NK-92 (cell line): Measurements from ENCODE around the gene KIAA0319L.

ENCODE experiments used
- DNase-seq: peaks from one replicate; lab custom pipeline; 2025; ENCODE audit not compliant: unreplicated experiment; lab: John Stamatoyannopoulos, UW

Gene KIAA0319L

DNA sequence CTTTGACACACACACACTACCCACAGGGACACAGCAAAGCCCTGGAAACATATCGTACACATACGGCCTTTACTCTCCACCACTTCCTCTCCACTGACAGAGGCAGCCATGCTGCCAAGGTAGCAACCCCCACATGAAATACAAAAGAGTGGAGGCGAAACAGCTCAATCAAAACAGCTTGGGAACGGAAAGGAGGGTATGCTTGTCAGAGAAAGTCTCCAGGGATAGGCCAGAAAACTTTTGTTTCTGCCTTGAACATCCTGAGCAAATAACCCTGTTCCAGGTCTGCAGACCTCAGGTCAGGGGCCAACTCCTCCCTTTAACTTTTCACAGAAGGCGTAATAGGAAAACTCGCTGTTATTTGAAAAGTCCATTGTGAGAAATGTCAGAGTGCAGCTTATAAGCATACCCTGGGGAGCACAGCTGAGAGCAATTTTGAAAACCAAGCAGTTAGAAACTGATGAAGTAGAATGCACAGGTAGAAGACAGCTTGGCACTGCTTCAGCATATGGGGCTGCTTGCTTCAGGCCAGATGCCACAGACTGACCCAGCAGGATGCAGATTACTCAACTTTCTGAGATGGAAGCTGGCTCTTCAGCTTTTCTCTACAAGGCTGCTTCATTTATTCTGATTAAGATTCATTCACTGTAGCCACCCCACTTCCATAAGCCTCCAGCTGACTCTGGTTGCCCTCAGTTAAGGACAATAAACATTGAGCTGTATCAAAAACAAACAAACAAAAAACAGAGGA lies 18.0 kb downstream of the KIAA0319L start:
- no peak for DNase-seq

DNA sequence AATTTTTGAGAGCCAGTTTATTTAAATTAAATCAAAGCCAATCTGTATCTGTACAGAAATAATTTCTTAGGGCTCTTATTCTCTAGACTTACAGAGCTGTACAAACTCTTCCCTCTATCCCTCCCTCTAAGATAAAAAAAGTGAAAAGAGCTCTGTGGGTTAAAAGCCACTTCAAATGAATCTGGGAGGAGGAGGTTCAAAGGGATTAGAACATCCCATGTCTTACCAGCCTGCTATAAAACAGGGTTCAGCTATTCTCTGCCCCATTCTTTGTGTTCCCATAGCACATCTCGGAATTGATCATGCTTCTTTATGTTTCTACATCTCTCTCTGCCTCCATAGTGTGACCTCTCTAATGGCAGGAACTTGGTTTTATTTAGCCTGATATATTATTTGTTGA lies 19.4 kb downstream of the KIAA0319L start:
- DNase-seq: no peak

DNA sequence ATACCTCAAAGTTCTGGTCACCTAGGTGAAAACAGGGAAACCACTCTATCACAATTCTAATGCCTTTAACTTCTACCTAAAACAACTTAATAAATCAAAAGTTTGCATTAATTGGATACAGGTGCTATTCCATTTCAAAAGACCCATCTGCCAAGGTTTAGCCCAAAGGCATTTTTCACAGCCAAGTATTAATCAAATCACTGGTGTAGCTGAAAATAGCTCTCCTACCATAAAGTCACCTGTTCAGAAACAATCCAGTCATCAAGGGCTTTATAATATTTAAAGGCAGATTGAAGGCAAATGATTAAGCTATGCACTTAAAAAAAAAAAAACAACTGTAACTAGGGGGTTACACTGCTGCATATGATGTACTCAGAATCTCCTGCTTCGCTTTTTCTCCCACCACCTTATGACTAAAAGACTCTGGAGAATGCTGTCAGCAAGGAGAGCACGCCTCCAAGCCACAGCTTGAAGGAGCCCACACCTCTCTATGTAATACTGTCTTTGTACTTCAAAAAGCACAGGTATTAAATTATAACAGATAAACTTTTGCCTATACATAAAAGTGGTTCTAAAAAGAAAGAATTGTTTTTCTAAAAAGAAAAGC lies 20.5 kb downstream of the KIAA0319L start:
- DNase-seq: no peak

DNA sequence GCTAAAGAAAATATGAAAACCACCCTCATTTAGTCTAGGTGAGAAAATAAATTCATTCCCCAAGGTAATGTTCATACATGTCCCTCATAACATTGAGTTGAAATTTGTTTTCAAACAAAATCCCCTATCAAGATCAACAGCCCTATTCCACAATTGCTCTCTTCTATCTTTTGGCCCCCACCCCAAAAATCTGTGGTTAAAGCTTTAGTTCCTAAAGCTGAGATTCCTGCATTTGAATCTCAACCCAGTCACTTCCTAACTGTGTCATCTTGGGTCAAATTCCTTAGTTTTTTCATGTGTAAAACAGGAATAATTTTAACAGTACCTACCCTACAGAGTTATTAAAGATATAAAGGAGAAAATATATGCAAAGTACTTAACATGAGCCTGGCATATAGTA lies 22.0 kb downstream of the KIAA0319L start:
- no peak for DNase-seq

DNA sequence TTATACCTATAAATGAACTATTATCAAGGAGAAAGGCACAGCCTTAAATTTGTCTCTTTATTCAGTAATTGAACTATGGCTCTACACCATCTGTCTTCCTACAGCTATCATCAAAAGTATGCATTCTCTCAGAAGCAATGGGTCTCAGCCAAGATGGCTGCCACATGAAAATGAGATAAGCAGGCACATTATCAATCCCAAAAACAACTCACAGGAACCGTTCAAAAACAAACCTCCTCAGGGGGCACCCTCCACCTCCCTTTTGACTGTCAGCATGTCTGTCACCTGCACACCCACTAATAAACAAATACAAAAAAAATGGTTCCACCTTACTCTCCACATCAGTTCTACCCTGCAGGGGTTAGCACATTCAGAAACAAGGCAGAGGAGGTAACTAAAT lies 23.6 kb downstream of the KIAA0319L start:
- no peak for DNase-seq

DNA sequence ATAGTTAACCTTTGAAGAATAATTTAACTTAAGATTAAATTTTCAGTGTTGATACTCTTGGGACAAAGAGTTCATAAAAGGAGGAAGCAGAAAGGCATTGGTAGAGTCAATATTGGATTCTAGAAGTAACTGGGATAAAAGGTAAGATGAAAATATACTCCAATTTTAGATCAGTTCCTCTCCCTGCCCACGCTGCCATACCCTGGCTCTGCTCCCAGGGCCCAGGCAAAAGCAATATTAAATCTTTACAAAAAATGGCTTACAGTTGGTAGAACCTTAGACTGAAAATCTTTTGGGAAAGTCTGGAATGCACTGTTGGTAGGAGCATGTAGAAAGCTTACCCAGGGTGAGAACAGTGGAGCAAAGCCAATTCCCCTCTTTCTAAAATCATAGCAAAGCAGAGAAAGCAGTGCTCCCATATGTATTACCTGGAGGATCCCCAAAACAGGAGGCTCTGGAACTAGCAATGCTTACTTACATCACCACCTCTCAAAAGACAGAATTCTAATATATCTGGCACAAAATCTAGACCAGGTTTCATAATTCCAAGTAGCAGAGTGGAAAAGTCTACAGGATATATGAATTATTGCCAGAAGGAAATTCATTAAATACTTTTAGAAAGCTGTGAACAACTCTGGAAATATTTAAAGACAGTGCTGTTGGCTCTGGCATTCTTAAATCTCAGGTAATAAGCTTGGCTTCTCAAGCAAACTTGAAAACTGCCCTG lies 24.5 kb downstream of the KIAA0319L start:
- DNase-seq: no peak

DNA sequence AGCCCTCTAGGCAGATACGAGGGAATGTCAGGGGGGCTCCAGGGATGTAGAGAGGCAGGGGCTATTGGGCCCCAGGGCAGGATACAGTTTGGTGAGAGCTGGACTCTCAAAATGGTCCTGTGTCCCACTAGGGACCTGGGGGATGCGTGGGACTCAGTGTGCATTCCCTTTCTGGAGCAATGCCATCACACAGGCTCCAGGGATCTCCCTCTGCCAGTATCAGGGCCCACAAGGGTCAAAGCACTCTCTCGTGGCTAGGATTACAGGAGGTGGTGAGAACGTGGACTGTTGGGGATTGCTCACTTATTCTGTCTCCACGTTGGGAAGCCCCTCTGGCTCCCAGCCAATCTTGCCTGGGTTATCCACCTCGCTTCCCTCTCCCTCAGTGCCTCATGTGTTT lies 25.8 kb downstream of the KIAA0319L start:
- DNase-seq: no peak

DNA sequence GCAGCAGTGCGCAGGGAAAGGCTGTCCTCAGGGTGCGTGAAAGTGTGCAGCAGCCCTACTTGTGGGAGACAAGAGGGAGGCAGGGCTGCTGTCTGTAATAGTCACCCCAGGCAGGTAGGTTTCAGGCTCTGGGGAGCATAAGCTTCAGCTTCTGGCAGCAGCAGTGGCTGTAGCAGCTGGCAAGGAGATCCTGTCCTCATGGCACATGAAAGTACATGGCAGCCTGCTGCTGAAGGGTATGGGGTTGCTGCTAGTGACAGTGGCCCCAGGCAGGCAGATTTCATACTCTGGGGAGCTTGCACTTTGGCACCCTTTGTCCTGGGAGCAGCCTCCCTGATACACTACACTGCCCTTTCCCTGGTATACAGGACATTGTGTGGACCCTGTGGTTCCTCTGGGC lies 26.3 kb downstream of the KIAA0319L start:
- no peak for DNase-seq

DNA sequence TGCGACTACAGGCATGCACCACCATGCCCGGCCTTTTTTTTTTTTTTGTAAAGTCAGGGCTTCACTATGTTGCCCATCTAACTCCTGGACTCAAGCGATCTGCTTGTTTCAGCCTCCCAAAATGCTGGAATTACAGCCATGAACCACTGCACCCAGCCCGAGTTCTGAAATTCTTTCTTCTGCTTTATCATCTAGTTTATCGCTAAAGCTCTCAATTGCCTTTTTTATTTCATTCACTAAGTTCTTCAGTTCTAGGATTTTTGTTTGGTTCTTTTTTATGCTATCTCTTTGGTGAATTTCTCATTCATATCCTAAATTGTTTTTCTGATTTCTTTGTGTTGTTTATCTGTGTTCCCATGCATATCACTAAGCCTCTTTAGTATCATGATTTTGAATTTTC lies 27.0 kb downstream of the KIAA0319L start:
- DNase-seq: no peak

DNA sequence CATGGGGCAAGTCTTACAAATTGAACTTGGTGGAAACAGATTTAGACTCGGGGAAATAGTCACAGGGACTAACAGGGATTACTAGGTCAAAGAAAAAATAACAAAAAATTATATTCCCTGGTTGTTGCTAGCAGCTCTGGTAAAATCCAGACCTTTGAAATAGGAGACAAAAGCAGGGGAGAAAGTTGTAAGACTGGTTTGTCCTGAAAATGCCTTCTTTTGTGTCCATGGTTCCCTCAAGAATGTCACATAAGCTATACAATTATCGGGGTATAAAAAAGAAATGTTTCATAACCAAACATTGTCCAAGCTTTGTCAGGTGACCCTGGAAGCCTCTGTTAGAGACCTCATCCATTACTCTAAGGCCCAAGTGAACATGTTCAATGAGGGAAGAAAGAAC lies 33.1 kb downstream of the KIAA0319L start:
- DNase-seq: no peak

DNA sequence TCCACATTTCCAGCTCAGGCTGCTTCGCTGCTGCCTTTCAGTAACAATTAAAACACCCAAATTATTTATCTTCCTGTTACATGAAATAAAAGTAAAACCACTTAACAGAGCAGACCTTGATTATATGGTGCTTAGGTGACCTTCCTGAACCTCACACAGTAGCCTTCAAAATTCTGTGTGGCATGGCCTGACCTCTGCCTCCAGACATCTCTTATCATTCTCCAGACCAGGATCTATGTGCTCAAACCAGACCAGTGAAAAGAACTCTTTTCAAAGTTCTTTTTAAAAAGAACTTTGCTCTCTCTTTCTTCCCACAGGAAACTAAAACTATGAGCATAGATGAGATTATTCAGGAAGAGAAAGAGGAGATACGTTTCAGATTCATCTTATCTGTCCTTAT lies 37.8 kb downstream of the KIAA0319L start:
- DNase-seq: no peak

DNA sequence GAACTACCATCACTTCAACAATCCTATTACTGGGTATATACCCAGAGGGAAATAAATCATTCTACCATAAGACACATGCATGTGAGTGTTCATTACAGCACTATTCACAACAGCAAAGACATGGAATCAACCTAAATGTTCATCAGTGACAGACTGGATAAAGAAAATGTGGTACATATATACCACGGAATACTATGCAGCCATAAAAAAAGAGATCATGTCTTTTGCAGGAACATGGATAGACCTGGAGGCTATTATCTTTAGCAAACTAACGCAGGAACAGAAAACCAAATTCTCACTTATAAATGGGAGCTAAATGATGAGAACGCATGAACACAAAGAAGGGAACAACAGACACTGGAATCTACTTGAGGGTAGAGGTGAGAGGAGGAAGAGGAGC lies 39.0 kb downstream of the KIAA0319L start:
- DNase-seq: no peak

DNA sequence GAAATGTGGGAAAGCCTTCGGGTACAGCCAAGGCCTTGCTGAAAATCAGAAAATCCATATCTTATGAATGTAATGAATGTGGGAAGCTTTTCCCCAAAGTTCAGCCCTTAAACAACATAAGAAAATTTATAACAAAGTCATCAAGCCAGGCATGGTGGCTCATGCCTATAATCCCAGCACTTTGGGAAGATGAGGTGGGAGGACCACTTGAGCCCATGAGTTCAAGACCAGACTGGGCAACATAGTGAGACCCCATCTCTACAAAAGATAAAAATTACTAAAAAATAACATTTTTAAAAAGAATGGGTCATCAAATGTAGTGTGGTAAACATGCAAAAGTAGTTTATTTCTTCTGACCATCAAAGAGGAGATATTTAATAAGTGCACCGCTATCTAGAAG lies 45.9 kb downstream of the KIAA0319L start:
- no peak for DNase-seq

DNA sequence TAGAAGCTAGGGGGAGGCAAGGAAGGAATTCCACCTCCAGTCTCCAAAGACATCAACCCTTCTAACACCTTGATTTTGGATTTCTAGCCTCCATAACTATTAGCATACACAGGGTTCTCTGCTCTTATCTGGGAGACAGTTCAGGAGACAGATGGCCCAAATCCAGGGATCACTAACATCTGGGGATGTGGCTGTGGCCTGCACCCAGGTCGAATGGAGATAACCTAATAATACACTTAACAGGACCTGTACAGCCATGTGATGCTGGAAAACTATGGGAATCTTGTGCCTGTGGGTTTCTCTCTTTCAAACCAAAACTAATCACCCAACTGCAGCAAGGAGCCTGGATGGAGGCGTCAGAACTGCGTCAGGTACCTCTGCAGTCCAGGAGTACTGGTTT lies 47.6 kb downstream of the KIAA0319L start:
- DNase-seq: no peak

DNA sequence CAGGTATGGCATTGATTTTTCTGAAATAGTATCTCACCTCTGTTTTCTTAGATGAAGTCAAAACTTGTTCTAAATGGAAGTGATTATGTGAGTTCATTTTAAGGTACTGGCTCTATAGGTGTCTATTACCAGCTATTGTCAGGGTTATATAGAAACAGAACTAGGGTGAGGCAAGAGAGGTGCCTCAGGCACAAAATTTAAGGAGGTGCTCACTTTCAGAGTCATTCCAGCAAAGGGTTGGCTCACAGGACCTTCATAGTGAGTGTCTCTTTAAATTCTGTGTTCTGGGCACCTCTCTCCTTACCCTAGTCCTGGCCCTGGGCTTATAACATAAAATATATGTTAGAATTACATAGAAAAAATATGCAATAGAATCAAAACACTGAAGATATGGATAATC lies 49.3 kb downstream of the KIAA0319L start:
- no peak for DNase-seq

DNA sequence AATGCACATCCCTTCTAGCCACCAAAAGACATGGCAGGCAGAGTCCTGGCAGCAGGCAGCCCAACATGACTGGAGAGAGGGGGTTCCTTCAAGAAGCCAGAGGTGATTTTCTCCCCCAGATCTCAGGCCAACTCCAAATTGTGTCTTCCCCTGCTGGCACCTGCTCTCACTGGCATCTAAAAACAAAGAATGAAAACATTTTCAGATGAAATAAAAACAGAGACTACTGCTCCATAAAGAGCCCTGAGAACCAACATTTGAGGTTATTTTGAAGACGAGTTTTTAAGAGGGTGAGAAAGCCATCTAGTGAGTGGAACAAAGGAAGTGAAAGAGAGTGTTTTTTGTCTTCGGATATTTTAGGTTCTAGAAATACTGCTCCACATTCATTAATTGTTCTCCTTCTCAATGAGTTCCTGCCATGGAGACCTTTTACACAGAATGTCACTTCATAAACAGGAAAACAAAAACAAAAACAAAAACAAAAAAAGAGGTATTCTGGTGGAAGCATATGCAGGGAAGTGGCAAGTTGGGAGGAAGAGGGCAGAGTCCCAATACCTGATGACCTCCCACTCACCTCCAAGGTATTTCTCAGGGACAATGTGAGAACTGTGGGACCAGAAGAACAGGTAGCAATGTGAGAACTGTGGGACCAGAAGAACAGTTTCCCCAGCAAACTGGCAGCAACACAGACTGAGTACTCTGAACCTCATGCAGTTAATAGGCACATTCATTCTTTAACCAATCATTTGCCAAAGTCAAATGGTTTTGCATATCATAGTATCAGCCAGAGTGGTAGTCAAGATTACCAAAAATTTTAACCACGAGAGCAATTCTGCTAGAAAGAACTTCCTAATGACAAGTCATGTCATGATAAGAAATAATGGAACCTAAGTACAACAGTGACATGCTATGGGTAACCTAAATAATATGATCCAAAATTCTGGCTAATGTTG lies 50.0 kb downstream of the KIAA0319L start:
- no peak for DNase-seq

DNA sequence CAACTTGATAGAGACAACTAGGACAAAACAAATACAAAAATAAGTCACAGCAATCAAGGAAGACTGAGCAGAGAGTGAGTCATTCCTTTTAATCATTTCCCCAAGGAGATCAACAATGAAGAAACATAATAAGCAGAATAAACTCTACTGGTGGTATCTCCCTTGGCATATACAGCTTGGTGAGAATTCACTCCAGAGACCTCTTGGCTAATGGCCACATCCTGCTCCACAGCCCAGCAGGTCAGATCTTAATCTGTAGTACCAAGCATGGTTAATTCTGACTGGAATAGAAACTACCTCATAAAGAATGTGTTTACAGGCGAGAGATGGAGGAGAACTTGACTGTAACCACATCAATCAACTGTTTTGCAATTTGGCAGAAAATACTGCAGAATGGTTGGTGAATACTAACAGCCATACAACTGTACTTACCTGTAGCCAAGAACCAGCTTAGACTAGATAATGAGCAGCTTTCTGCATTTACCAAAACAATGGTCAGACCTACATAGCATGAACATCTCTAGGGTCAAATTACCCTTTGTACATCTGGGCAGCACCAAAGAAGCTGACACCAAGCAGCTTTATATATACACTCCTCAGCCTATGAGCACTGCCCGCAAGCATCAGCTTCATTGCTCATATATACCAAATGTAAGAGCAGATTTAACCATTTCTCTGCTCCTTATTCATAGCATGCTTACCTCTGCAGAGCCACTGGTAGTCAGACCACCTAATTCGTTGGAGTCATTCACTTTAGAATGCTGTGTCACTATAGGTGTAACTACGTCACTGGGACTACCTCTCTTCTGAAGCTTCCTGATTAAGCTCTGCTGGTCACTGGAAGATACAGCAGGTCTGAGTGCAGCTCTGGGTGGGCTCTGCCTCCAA lies 51.0 kb downstream of the KIAA0319L start:
- no peak for DNase-seq

DNA sequence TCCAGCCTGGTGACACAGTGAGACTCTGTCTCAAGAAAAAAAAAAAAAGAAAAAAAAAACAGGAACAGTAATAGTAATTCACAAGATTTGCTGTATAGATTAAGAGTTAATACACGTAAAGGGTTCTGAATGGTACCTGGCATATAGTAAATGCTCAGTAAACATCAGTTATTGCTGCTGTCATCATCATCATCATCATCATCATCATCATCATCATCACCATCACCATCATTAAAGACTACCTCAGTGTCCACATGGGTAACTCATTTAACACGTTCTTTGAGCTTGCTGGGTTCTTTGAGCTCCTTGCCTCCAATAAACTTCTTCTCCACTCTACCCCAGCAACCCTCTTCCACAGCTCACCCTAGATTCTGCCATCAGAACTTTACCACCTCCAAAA lies 55.0 kb downstream of the KIAA0319L start:
- no peak for DNase-seq

DNA sequence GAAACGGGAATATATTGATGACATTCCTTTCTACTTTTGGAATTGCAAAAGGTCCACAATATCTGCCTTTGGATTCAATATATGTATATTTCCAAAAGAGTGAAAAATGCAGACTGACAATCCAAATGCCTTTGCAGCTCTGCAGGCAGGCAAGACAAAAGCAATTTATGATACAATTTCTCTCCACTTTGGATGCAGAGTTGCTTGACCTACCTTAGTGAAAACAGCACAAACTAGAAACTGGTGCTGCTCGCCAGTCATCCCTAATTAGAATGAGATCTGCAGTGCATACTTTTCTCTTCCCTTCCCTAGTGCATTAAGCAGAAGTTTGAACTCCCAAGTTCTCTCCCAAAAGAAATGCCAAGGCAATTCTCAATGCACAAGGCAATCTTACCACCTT lies 56.8 kb downstream of the KIAA0319L start:
- no peak for DNase-seq

DNA sequence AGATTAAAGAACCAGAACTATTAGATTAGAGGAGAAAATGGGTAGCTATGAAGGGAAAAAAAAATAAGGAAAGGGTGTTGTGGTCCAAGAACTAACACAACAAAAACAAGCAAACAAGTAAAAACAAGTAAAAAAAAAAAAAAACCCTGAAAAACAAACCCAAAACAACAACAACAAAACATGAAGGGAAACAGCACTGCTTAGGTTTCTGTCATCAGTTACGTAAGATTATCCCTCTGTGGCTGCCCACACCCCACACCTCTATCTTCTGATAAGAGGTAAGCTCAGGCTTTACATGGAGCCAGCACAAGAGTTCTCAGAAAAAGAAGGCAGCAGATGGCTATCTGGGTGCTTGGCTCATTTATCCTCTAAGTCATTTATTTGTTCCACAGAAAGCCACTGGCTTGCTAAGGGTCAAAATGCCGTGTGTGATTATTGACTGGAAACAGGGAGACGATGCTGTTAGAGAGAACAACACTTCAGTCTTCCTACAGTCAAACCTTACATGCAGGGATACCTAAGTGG lies 57.5 kb downstream of the KIAA0319L start:
- no peak for DNase-seq
